LNCAP (cell line): ENCODE data around the gene CA10.
A peak's percentile ranks its signal among the peaks of the same experiment; 100 is the strongest.

Source experiments
- TF ChIP-seq, protein P1 (sequence below): fragments of 450-650 bp; IDR thresholded peaks from 2 replicates; pipeline ENCODE4 v1.5.1; 2017; ENCODE audit warnings: mild to moderate bottlenecking

CA10 gene

GRCh38 chr17:51765282-51766135 is 393.0 kb downstream of the CA10 start:
- TF ChIP-seq, protein P1, sequence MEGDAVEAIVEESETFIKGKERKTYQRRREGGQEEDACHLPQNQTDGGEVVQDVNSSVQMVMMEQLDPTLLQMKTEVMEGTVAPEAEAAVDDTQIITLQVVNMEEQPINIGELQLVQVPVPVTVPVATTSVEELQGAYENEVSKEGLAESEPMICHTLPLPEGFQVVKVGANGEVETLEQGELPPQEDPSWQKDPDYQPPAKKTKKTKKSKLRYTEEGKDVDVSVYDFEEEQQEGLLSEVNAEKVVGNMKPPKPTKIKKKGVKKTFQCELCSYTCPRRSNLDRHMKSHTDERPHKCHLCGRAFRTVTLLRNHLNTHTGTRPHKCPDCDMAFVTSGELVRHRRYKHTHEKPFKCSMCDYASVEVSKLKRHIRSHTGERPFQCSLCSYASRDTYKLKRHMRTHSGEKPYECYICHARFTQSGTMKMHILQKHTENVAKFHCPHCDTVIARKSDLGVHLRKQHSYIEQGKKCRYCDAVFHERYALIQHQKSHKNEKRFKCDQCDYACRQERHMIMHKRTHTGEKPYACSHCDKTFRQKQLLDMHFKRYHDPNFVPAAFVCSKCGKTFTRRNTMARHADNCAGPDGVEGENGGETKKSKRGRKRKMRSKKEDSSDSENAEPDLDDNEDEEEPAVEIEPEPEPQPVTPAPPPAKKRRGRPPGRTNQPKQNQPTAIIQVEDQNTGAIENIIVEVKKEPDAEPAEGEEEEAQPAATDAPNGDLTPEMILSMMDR, result no peak

GRCh38 chr17:51764387-51764971 is 394.0 kb downstream of the CA10 start:
- TF ChIP-seq, protein P1, result peak; percentile 89

DNA sequence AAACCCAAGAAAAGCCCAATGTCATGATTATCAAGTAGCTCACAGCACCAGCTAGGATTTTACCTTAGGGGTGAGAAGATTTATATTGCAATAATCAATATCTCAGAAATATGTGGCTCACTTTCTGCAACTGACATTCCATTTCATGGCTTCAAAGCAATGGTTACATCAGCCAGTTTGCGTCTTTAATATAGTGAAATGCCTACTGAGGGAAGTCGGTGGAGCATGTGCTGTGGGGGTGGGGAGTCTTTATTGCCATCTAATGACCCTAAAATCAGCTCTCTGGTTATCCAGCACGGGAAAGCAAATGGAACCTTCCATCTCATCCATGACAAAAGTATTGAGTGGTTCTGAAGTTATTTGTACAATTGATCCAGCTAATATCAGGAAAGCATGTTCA is 395.5 kb downstream of the CA10 start:
- TF ChIP-seq, protein P1, result no peak

DNA sequence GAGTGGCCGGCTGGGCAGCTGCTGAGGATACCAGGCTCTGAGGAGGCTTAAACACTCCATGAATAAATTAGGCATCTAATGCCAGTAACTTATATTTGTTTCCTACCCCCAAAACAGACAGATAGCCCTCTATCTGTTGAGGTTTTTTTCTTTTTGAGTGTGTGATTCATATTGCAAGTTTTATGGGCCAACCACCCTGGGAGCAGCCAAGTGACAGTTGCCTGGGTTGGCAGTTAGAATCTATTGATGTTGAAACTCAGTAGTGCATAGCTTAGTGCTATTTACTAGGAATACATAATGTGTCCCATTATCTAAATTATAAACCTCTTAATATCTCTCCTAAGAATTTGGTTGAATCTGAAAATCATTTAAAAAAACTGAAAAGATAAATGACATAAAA is 397.4 kb downstream of the CA10 start:
- TF ChIP-seq, protein P1, result no peak

GRCh38 chr17:51759260-51759659 is 399.3 kb downstream of the CA10 start:
- TF ChIP-seq, protein P1, result no peak

DNA sequence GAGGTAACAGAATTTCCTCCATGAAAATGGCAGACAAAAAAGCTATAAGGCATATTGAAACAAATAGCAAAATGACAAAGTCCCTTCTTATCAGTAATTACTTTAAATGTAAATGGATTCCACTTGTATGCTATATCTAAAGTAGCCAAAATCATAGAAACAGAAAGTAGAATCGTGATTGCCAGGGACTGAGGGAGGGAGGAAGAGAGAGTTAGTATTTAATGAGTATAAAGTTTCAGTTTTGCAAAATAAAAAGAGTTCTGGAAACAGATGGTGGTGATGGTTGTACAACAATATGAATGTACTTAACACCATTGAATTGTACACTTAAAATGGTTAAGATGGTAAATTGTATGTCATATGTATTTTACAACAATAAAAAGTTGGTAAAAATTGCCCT is 407.4 kb downstream of the CA10 start:
- TF ChIP-seq, protein P1, result no peak

DNA sequence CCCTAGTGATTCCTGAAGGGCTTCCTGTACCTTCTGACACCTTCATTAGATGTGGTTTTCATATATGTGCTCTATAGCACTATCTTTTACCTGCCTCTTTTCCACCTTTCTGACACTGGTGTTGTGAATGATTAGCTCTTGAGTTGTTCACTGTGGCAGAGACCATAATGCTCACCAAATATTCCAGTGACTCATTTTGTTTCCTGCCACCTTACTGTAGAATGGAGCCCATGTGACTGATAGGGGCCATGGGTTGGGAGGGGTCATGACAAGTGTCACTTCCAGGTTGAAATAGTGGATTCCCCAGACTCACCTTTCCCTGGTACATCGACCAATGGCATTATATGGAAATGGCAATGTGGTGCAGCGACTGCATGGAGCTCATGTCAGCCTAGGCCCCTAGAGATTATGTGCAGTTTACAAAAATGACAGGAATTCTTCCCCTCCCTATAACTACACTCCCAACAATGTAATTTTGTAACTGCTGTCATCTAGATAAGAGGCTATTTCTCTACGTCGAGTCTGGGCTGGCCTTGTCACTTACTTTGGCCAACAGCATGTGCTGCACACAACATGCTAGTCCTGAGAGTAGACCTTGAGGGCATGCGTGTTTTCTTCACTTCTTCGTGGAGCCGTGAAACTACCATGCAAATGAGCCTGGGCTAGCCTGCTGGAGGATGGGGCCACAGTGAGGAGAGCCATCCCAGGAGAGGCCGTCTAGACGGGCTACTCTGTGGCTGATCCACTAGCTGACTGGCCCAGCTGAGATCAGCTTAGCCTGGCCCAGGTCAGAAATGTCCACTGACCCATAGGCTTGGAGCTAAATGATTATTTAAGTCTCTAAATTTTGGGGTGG is 409.5 kb downstream of the CA10 start:
- TF ChIP-seq, protein P1, result no peak
